DND-41 (cell line): ENCODE results near the gene ACADVL.
"Not testable (repeated sequence)": the region's sequence is repeated elsewhere in the genome, so short reads cannot be mapped to it uniquely, and the experiment has no call there.

ENCODE experiments used
- CTCF ChIP-seq: IDR thresholded peaks from 2 replicates; pipeline ENCODE4 v1.5.1; 2012; ENCODE audit warnings: borderline replicate concordance, low read length, moderate library complexity, mild to moderate bottlenecking; ENCODE audit not compliant: poor library complexity, severe bottlenecking; ENCODE audit errors: extremely low read depth
- EZH2 ChIP-seq: IDR thresholded peaks from 3 replicates; pipeline ENCODE4 v1.6.1; 2012; ENCODE audit warnings: borderline replicate concordance, low read depth, mild to moderate bottlenecking, moderate library complexity, low read length, inconsistent platforms; ENCODE audit not compliant: severe bottlenecking

- not testable (repeated sequence) for TF ChIP-seq CTCF, EZH2
These were observed 47.1 kb upstream of the ACADVL start for GRCh38 chr17:7172522-7173191.
